ENCODE data around the gene UBALD2. TPM values are rescaled to one million over a fixed set of nuclear protein-coding genes. Genes with fewer than 3 reads are reported as not detected.
A peak's percentile ranks its signal among the peaks of the same experiment; 100 is the strongest.

The UBALD2 gene
- total and polyA plus RNA-seq, 2 of the 13 experiments (the other 11 are each of a cell fraction or from before 2014, with no cell fraction given): 3.3 to 89.7 TPM

DNA sequence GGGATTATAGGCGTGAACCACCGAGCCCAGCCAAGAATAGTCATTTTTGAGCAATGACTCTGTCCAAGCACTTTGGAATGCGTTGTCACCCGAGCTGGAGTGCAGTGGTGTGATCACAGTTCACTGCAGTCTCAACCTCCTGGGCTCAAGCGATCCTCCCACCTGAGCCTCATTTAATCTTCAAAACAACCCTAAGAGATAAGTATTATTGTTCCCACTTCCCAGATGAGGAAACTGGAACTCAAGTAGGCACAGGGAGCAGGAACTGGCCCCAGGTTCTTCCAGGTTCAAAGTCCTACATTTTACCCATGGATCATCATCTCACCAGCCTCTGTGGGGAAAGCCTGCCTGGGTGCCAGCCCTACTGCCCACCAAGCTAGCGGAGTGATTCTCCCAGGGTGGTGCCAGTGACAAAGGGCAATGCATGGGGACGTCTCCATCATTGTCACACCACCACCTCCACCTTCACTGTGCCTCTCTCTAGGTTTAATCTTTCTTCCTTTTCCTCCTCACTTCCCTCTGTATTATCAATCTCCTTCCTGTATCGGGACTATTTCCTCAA, 13.6 kb upstream of the UBALD2 start (continued):
- TF ChIP-seq HNRNPLL (IDR thresholded peaks at IDR 0.05; ENCODE audit: low read depth, low read length, poor library complexity, severe bottlenecking) (no peak), ZNF160 (CRISPR knock-in tag; IDR thresholded peaks at IDR 0.05) (0 out of 2 replicates have a peak, but pooled peaks have one; percentile 5), ZSCAN12 (CRISPR knock-in tag; IDR thresholded peaks at IDR 0.05) (no peak), CBX5 (CRISPR knock-in tag; IDR thresholded peaks at IDR 0.05; ENCODE audit: borderline replicate concordance) (no peak), RARA (CRISPR knock-in tag; IDR thresholded peaks at IDR 0.05) (peak; percentile 62; the same call in 1 of the 2 replicates), ERF (CRISPR knock-in tag; IDR thresholded peaks at IDR 0.05) (no peak), PHB2 (IDR thresholded peaks at IDR 0.05; ENCODE audit: partially characterized antibody) (no peak), WIZ (CRISPR knock-in tag; IDR thresholded peaks at IDR 0.05) (no peak), ZNF577 (CRISPR knock-in tag; IDR thresholded peaks at IDR 0.05; ENCODE audit: borderline replicate concordance, low read depth) (no peak)
- TF ChIP-seq, protein P1, sequence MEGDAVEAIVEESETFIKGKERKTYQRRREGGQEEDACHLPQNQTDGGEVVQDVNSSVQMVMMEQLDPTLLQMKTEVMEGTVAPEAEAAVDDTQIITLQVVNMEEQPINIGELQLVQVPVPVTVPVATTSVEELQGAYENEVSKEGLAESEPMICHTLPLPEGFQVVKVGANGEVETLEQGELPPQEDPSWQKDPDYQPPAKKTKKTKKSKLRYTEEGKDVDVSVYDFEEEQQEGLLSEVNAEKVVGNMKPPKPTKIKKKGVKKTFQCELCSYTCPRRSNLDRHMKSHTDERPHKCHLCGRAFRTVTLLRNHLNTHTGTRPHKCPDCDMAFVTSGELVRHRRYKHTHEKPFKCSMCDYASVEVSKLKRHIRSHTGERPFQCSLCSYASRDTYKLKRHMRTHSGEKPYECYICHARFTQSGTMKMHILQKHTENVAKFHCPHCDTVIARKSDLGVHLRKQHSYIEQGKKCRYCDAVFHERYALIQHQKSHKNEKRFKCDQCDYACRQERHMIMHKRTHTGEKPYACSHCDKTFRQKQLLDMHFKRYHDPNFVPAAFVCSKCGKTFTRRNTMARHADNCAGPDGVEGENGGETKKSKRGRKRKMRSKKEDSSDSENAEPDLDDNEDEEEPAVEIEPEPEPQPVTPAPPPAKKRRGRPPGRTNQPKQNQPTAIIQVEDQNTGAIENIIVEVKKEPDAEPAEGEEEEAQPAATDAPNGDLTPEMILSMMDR (CRISPR knock-in tag; IDR thresholded peaks at IDR 0.05): no peak
- TF ChIP-seq, protein P2, sequence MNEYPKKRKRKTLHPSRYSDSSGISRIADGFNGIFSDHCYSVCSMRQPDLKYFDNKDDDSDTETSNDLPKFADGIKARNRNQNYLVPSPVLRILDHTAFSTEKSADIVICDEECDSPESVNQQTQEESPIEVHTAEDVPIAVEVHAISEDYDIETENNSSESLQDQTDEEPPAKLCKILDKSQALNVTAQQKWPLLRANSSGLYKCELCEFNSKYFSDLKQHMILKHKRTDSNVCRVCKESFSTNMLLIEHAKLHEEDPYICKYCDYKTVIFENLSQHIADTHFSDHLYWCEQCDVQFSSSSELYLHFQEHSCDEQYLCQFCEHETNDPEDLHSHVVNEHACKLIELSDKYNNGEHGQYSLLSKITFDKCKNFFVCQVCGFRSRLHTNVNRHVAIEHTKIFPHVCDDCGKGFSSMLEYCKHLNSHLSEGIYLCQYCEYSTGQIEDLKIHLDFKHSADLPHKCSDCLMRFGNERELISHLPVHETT (CRISPR knock-in tag; conservative IDR thresholded peaks at IDR 0.05): no peak
- TF ChIP-seq, protein P3, sequence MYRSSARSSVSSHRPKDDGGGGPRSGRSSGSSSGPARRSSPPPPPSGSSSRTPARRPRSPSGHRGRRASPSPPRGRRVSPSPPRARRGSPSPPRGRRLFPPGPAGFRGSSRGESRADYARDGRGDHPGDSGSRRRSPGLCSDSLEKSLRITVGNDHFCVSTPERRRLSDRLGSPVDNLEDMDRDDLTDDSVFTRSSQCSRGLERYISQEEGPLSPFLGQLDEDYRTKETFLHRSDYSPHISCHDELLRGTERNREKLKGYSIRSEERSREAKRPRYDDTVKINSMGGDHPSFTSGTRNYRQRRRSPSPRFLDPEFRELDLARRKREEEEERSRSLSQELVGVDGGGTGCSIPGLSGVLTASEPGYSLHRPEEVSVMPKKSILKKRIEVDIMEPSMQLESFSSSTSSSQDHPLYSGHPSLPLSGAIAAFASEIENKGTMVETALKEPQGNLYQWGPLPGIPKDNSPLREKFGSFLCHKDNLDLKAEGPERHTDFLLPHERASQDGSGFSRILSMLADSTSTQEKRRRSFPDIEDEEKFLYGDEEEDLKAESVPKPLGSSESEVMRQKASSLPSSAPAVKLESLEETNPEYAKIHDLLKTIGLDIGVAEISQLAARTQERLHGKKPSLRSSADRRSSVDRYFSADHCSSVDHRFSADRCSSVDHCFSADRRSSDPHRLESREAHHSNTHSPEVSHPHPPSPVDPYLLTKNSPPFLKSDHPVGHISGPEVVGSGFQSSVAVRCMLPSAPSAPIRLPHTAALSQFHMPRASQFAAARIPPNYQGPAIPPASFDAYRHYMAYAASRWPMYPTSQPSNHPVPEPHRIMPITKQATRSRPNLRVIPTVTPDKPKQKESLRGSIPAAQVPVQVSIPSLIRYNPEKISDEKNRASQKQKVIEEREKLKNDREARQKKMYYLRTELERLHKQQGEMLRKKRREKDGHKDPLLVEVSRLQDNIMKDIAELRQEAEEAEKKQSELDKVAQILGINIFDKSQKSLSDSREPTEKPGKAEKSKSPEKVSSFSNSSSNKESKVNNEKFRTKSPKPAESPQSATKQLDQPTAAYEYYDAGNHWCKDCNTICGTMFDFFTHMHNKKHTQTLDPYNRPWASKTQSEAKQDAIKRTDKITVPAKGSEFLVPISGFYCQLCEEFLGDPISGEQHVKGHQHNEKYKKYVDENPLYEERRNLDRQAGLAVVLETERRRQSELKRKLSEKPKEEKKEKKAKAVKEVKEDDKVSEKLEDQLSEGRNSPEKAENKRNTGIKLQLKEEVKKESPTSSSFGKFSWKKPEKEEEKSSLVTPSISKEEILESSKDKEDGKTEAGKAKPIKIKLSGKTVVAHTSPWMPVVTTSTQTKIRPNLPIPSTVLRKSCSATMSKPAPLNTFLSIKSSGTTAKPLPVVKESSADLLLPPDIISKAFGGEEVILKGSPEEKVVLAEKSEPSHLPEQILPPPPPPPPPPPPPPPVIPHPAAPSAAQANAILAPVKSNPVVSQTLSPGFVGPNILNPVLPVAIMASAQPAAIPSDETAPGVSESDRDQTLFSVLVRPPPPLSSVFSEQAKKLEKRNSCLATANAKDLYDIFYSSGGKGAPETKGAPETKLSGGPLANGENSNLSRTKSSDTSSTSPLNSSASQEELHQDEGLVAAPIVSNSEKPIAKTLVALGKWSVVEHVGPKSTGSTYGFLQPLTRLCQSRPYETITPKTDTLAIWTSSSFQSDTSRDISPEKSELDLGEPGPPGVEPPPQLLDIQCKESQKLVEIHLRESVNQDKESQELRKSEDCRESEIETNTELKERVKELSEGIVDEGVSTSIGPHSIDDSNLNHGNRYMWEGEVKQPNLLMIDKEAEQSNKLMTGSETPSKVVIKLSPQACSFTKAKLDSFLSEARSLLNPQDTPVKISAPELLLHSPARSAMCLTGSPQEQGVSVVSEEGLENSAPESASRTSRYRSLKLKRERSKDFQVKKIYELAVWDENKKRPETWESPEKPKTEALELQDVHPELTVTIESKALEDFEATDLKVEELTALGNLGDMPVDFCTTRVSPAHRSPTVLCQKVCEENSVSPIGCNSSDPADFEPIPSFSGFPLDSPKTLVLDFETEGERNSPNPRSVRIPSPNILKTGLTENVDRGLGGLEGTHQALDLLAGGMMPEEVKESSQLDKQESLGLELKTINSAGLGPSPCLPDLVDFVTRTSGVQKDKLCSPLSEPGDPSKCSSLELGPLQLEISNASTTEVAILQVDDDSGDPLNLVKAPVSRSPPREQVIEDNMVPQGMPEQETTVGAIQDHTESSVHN (CRISPR knock-in tag; IDR thresholded peaks at IDR 0.05): no peak
- TF ChIP-seq, protein P4, sequence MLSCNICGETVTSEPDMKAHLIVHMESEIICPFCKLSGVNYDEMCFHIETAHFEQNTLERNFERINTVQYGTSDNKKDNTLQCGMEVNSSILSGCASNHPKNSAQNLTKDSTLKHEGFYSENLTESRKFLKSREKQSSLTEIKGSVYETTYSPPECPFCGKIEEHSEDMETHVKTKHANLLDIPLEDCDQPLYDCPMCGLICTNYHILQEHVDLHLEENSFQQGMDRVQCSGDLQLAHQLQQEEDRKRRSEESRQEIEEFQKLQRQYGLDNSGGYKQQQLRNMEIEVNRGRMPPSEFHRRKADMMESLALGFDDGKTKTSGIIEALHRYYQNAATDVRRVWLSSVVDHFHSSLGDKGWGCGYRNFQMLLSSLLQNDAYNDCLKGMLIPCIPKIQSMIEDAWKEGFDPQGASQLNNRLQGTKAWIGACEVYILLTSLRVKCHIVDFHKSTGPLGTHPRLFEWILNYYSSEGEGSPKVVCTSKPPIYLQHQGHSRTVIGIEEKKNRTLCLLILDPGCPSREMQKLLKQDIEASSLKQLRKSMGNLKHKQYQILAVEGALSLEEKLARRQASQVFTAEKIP (CRISPR knock-in tag; IDR thresholded peaks at IDR 0.05; ENCODE audit: borderline replicate concordance): no peak
- TF ChIP-seq, protein P5, sequence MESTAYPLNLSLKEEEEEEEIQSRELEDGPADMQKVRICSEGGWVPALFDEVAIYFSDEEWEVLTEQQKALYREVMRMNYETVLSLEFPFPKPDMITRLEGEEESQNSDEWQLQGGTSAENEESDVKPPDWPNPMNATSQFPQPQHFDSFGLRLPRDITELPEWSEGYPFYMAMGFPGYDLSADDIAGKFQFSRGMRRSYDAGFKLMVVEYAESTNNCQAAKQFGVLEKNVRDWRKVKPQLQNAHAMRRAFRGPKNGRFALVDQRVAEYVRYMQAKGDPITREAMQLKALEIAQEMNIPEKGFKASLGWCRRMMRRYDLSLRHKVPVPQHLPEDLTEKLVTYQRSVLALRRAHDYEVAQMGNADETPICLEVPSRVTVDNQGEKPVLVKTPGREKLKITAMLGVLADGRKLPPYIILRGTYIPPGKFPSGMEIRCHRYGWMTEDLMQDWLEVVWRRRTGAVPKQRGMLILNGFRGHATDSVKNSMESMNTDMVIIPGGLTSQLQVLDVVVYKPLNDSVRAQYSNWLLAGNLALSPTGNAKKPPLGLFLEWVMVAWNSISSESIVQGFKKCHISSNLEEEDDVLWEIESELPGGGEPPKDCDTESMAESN (CRISPR knock-in tag; conservative IDR thresholded peaks at IDR 0.05): no peak

All from HepG2 (cell line).